B cell (primary cell): ENCODE data around the gene AKT3. TPM values are rescaled to one million over a fixed set of nuclear protein-coding genes. Genes with fewer than 3 reads are reported as not detected.

Experiments used
- ATAC-seq: fragments of 200-7000 bp; cut with Tn5 transposase; one replicate; pipeline ENCODE4 v1.10.0; 2021; ENCODE audit warnings: low read depth, mild to moderate bottlenecking, moderate number of reproducible peaks, moderate library complexity
- CTCF ChIA-PET: fragments of 350-600 bp; sonication (Branson Sonifier 250); formaldehyde crosslinking; loops from one replicate; lab custom pipeline; 2021; ENCODE audit warnings: antibody characterized with exemption, inconsistent platforms; lab: Charles Lee
- POLR2A ChIA-PET: fragments of 350-600 bp; sonication (Branson Sonifier 250); formaldehyde crosslinking; loops from one replicate; lab custom pipeline; 2021; ENCODE audit warnings: antibody characterized with exemption; lab: Charles Lee
- DNase-seq: peaks from one replicate; pipeline ENCODE4 v3.0.0; 2013
- H2AFZ ChIP-seq: 2 replicates; pipeline ENCODE4 v1.6.1; 2012; ENCODE audit warnings: mild to moderate bottlenecking, low read depth, low read length; ENCODE audit not compliant: insufficient read depth, poor library complexity, severe bottlenecking
- H3K27ac ChIP-seq, 2 donors: 1 replicate in 1 of 2; 2 replicates in 1 of 2; pipeline ENCODE4 v1.5.1; 2012 to 2013; ENCODE audit warnings: low read length in 2 of 2, mild to moderate bottlenecking in 2 of 2, moderate library complexity in 1 of 2
- H3K27me3 ChIP-seq, 4 experiments: fragments of 200-600 bp in 1 of 4; sonication (generic) in 1 of 4; replicated peaks in 1 of 4; 1 replicate in 2 of 4; 2 replicates in 2 of 4; pipeline versions ENCODE4 v1.6.1 to v1.7.0; 2013 to 2016; ENCODE audit warnings: low read length in 3 of 4, mild to moderate bottlenecking in 2 of 4, mixed read lengths in 1 of 4, moderate library complexity in 1 of 4; ENCODE audit not compliant: insufficient read depth in 4 of 4, control insufficient read depth in 3 of 4; ENCODE audit errors: control extremely low read depth in 1 of 4
- H3K36me3 ChIP-seq, 2 experiments: replicated peaks in 1 of 2; 1 replicate in 1 of 2; 2 replicates in 1 of 2; pipeline versions ENCODE4 v1.6.1 to v1.7.1; 2013; ENCODE audit warnings: low read length in 1 of 2; ENCODE audit not compliant: insufficient read depth in 2 of 2, control insufficient read depth in 1 of 2; ENCODE audit errors: control extremely low read depth in 1 of 2, extremely low read depth in 1 of 2
- H3K4me1 ChIP-seq, 2 donors: fragments of 200-600 bp in 1 of 2; sonication (generic) in 1 of 2; 1 replicate in 1 of 2; 2 replicates in 1 of 2; pipeline versions ENCODE4 v1.5.1 to v1.6.1; 2013 to 2017; ENCODE audit warnings: low read length in 2 of 2; ENCODE audit not compliant: control insufficient read depth in 2 of 2, insufficient read depth in 2 of 2
- H3K4me2 ChIP-seq: replicated peaks from 2 replicates; pipeline ENCODE3; 2012; ENCODE audit warnings: mild to moderate bottlenecking, low read depth, low read length; ENCODE audit not compliant: poor library complexity, severe bottlenecking
- H3K4me3 ChIP-seq, 5 experiments: fragments of 200-600 bp in 1 of 5; sonication (generic) in 1 of 5; 1 replicate in 3 of 5; 2 replicates in 2 of 5; pipeline versions ENCODE4 v1.5.1 to v1.7.0; 2011 to 2016; ENCODE audit warnings: low read length in 4 of 5, mild to moderate bottlenecking in 4 of 5, low read depth in 2 of 5, control low read depth in 1 of 5, moderate library complexity in 1 of 5; ENCODE audit not compliant: insufficient read depth in 1 of 5; ENCODE audit errors: control extremely low read depth in 1 of 5, extremely low read depth in 1 of 5
- H3K79me2 ChIP-seq: fragments of 200-600 bp; sonication (generic); one replicate; pipeline ENCODE4 v1.6.0; 2016; ENCODE audit warnings: low read length; ENCODE audit not compliant: control insufficient read depth, insufficient read depth
- H3K9ac ChIP-seq: fragments of 200-600 bp; sonication (generic); 2 replicates; pipeline ENCODE4 v1.6.1; 2017; ENCODE audit warnings: mild to moderate bottlenecking, low read length, moderate library complexity
- H3K9me3 ChIP-seq, 3 donors: one replicate each; pipeline versions ENCODE4 v1.6.1 to v1.7.1; 2013; ENCODE audit warnings: low read length in 2 of 3; ENCODE audit not compliant: control insufficient read depth in 2 of 3, insufficient read depth in 1 of 3; ENCODE audit errors: control extremely low read depth in 1 of 3
- H4K20me1 ChIP-seq: 2 replicates; pipeline ENCODE4 v1.6.0; 2012; ENCODE audit warnings: mild to moderate bottlenecking, low read length; ENCODE audit not compliant: insufficient read depth, control insufficient read depth, poor library complexity, severe bottlenecking
- H3K27ac Mint-ChIP-seq: one replicate; pipeline ENCODE4 v1.8.0; 2021; ENCODE audit warnings: mixed read lengths
- H3K27me3 Mint-ChIP-seq: one replicate; pipeline ENCODE4 v1.8.0; 2021; ENCODE audit warnings: mixed read lengths
- H3K4me1 Mint-ChIP-seq: one replicate; pipeline ENCODE4 v1.8.0; 2021; ENCODE audit warnings: mixed read lengths
- H3K4me3 Mint-ChIP-seq: one replicate; pipeline ENCODE4 v1.8.0; 2021; ENCODE audit warnings: mixed read lengths
- H3K9me3 Mint-ChIP-seq: one replicate; pipeline ENCODE4 v1.8.0; 2022; ENCODE audit warnings: mixed read lengths; ENCODE audit not compliant: insufficient read depth
- EZH2 ChIP-seq: IDR thresholded peaks from 2 replicates; pipeline ENCODE4 v1.6.1; 2012; ENCODE audit warnings: borderline replicate concordance, low read depth, mild to moderate bottlenecking, moderate library complexity, low read length; ENCODE audit not compliant: insufficient read depth, poor library complexity, severe bottlenecking
- WGBS: methylation state at CpG from one replicate; pipeline ENCODE4 v1.1.5; 2013; ENCODE audit warnings: missing lambda C conversion rate; ENCODE audit not compliant: insufficient coverage; 5-methylcytosine and 5-hydroxymethylcytosine counted together
- intact Hi-C: fragments of 100-400 bp; cut with micrococcal nuclease; formaldehyde crosslinking; loops from one replicate; pipeline ENCODE4 v1.10.0; 2022
- polyA plus RNA-seq: library from polyadenylated mRNA; depleted of rRNA; stranded (reverse); fragments of >200 nt; gene quantifications from 2 replicates; pipeline ENCODE4 v1.2.3, GENCODE V29; 2012
- total RNA-seq, 2 donors: library from RNA; stranded (reverse); fragments of 120-200 nt in 1 of 2; gene quantifications; 1 replicate in 1 of 2; 2 replicates in 1 of 2; pipeline versions ENCODE4 v1.2.3 to v1.2.4, GENCODE V29; 2013 to 2022
- TF ChIP-seq, protein P1 (sequence below): fragments of 200-600 bp; IDR thresholded peaks from one replicate; pipeline ENCODE4 v1.8.0; 2022; ENCODE audit warnings: antibody characterized with exemption, mild to moderate bottlenecking

AKT3 gene
- total and polyA plus RNA-seq, 2 donors (not counting 1 experiment from before 2014, with no cell fraction given): 4.4 to 148 TPM

DNA sequence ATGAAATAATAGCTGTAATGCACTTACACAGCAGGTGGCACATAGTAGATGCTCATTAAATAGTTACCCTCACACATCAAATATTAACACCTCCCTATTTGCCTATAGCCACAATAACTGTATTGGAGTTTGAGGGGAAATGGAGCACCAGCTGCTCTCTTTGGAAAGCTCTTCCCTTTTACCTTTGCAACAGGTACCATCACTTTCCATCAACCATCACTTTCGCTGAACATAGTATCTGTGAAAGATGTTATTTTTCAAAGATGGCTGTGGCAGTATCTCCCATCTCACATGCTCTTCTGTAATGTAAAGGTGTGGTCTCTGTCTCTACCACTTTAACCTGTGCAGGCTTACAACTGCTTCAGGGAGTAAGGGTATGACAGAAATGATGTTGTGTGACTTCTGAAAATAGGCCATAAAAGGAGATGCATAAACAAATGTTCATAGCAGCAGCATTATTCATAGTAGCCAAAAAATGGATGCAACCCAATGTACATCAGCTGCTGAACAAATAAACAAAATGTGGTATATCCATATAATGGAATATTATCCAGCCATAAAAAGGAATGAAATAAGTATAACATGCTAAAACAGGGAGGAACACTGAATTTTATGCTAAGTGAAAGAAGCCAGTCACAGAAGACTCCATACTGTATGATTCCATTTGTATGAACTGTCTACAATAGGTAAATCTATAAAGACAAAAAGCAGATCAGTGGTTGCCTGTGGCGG lies 288.3 kb downstream of the AKT3 start:
- Histone ChIP-seq H2AFZ (no peak overlapping the region), H3K27me3 (no peaks in the 10 kb centered on the region), H3K4me1 (no peaks in the 10 kb centered on the region), H3K9me3 (no peaks in the 10 kb centered on the region), H3K9ac (no peak overlapping the region), H3K4me3 (no peak overlapping the region), H4K20me1 (no peaks in the 10 kb centered on the region), H3K36me3 (peaks cover 7 to 18% of the 10 kb centered on the region in 2 experiments), H3K4me2 (no peak overlapping the region), H3K27ac (no peak overlapping the region), H3K79me2 (no peaks in the 10 kb centered on the region)
- DNase-seq: no peak
- no peaks in the 10 kb centered on the region for H3K9me3 Mint-ChIP-seq
- ChIA-PET POLR2A (no interaction called here), CTCF (no interaction called here)
- ATAC-seq: no peak
- H3K27me3 Mint-ChIP-seq: no peaks in the 10 kb centered on the region
- H3K4me1 Mint-ChIP-seq: peaks cover 2% of the 10 kb centered on the region
- intact Hi-C loops: no loop called here
- no peak overlapping the region for H3K27ac Mint-ChIP-seq
- TF ChIP-seq, protein P1, sequence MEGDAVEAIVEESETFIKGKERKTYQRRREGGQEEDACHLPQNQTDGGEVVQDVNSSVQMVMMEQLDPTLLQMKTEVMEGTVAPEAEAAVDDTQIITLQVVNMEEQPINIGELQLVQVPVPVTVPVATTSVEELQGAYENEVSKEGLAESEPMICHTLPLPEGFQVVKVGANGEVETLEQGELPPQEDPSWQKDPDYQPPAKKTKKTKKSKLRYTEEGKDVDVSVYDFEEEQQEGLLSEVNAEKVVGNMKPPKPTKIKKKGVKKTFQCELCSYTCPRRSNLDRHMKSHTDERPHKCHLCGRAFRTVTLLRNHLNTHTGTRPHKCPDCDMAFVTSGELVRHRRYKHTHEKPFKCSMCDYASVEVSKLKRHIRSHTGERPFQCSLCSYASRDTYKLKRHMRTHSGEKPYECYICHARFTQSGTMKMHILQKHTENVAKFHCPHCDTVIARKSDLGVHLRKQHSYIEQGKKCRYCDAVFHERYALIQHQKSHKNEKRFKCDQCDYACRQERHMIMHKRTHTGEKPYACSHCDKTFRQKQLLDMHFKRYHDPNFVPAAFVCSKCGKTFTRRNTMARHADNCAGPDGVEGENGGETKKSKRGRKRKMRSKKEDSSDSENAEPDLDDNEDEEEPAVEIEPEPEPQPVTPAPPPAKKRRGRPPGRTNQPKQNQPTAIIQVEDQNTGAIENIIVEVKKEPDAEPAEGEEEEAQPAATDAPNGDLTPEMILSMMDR: no peak
- no peak for TF ChIP-seq EZH2
- no CpG with 5 or more reads among the region's 2 CpGs for WGBS
- no peak overlapping the region for H3K4me3 Mint-ChIP-seq

DNA sequence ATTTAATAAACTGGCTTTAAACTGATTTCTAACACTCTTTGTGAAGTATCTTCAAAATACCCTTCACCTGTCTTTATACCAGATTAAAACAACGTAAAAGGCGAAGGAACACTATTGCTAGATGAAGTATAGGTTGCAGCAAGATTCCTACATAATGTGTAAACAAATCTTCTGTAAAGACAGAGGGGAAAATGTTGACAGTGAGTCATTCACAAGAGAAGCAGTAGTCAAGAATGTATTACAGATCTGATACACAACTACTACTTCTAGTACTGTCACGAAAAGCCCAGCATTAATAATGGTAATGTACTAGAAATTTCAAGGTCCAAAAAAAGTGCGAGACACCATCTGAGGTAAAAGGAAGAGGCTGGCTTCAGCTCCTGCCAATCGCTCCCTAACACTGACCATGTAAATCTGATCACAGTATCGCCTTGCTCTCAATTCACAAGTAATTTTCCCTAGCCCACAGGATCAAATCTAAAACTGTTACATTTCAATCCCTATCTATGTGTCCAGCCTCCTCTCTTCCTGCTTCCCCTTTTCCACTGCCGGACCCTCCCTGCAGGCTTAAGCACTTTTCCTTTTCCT lies 290.4 kb downstream of the AKT3 start:
- Mint-ChIP-seq H3K27me3 (no peaks in the 10 kb centered on the region), H3K9me3 (no peaks in the 10 kb centered on the region), H3K27ac (no peak overlapping the region), H3K4me3 (no peak overlapping the region), H3K4me1 (no peaks in the 10 kb centered on the region)
- Histone ChIP-seq H3K36me3 (peaks cover 7 to 18% of the 10 kb centered on the region in 2 experiments), H3K79me2 (no peaks in the 10 kb centered on the region), H3K4me2 (no peak overlapping the region), H2AFZ (no peak overlapping the region), H3K4me1 (no peaks in the 10 kb centered on the region), H3K27ac (no peak overlapping the region), H3K9ac (no peak overlapping the region), H3K4me3 (no peak overlapping the region), H4K20me1 (no peaks in the 10 kb centered on the region), H3K27me3 (no peaks in the 10 kb centered on the region), H3K9me3 (no peaks in the 10 kb centered on the region)
- no peak for TF ChIP-seq EZH2
- TF ChIP-seq, protein P1: no peak
- DNase-seq: no peak
- ATAC-seq: no peak
- ChIA-PET POLR2A (no interaction called here), CTCF (no interaction called here)
- intact Hi-C loops: no loop called here
- WGBS: 100% methylated on average over 3 of the region's 7 CpGs
